HL-60 (cell line): ENCODE results near the gene CACNA1D.

ENCODE experiments used
- DNase-seq, 2 experiments: peaks; one replicate each; pipeline ENCODE4 v3.0.0-alpha.2; 2010 to 2020; ENCODE audit warnings: low read depth in 1 of 2, low spot score in 1 of 2
- H3K27ac ChIP-seq: fragments of 250-450 bp; sonication (Bioruptor Pico); replicated peaks from 2 replicates; pipeline ENCODE4 v1.5.1; 2020; ENCODE audit warnings: mild to moderate bottlenecking, moderate library complexity
- H3K27me3 ChIP-seq: fragments of 250-450 bp; sonication (Bioruptor Pico); 2 replicates; pipeline ENCODE4 v1.5.1; 2021; ENCODE audit warnings: mild to moderate bottlenecking, moderate library complexity; ENCODE audit not compliant: insufficient read depth, poor library complexity, severe bottlenecking
- H3K4me3 ChIP-seq: replicated peaks from 2 replicates; pipeline ENCODE4 v1.5.1; 2011; ENCODE audit warnings: mild to moderate bottlenecking, control low read depth, low read length; ENCODE audit not compliant: insufficient read depth
- CTCF ChIP-seq: IDR thresholded peaks from one replicate; pipeline ENCODE4 v1.5.1; 2011; ENCODE audit warnings: low read length, control low read depth, inconsistent platforms; ENCODE audit not compliant: insufficient read depth
- GABPA ChIP-seq: IDR thresholded peaks from 2 replicates; pipeline ENCODE4 v1.6.1; 2012; ENCODE audit warnings: low read depth
- POLR2AphosphoS5 ChIP-seq: IDR thresholded peaks from 2 replicates; pipeline ENCODE4 v1.6.1; 2012; ENCODE audit warnings: low read depth
- SPI1 ChIP-seq: IDR thresholded peaks from 2 replicates; pipeline ENCODE4 v1.6.1; 2012; ENCODE audit warnings: low read depth, mild to moderate bottlenecking, borderline replicate concordance
- TF ChIP-seq, protein P1 (sequence below): IDR thresholded peaks from 2 replicates; pipeline ENCODE4 v1.6.1; 2012; ENCODE audit warnings: low read depth; ENCODE audit not compliant: insufficient replicate concordance

CACNA1D gene

GRCh38 chr3:53842436-53843194 lies 348.2 kb downstream of the CACNA1D start:
- Histone ChIP-seq H3K27ac (no peak overlapping the region), H3K27me3 (peaks cover 22% of the 10 kb centered on the region), H3K4me3 (no peak overlapping the region)
- TF ChIP-seq GABPA (no peak), POLR2AphosphoS5 (no peak), CTCF (no peak), SPI1 (no peak)
- TF ChIP-seq, protein P1, sequence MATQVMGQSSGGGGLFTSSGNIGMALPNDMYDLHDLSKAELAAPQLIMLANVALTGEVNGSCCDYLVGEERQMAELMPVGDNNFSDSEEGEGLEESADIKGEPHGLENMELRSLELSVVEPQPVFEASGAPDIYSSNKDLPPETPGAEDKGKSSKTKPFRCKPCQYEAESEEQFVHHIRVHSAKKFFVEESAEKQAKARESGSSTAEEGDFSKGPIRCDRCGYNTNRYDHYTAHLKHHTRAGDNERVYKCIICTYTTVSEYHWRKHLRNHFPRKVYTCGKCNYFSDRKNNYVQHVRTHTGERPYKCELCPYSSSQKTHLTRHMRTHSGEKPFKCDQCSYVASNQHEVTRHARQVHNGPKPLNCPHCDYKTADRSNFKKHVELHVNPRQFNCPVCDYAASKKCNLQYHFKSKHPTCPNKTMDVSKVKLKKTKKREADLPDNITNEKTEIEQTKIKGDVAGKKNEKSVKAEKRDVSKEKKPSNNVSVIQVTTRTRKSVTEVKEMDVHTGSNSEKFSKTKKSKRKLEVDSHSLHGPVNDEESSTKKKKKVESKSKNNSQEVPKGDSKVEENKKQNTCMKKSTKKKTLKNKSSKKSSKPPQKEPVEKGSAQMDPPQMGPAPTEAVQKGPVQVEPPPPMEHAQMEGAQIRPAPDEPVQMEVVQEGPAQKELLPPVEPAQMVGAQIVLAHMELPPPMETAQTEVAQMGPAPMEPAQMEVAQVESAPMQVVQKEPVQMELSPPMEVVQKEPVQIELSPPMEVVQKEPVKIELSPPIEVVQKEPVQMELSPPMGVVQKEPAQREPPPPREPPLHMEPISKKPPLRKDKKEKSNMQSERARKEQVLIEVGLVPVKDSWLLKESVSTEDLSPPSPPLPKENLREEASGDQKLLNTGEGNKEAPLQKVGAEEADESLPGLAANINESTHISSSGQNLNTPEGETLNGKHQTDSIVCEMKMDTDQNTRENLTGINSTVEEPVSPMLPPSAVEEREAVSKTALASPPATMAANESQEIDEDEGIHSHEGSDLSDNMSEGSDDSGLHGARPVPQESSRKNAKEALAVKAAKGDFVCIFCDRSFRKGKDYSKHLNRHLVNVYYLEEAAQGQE = no peak
- DNase-seq = no peak

DNA sequence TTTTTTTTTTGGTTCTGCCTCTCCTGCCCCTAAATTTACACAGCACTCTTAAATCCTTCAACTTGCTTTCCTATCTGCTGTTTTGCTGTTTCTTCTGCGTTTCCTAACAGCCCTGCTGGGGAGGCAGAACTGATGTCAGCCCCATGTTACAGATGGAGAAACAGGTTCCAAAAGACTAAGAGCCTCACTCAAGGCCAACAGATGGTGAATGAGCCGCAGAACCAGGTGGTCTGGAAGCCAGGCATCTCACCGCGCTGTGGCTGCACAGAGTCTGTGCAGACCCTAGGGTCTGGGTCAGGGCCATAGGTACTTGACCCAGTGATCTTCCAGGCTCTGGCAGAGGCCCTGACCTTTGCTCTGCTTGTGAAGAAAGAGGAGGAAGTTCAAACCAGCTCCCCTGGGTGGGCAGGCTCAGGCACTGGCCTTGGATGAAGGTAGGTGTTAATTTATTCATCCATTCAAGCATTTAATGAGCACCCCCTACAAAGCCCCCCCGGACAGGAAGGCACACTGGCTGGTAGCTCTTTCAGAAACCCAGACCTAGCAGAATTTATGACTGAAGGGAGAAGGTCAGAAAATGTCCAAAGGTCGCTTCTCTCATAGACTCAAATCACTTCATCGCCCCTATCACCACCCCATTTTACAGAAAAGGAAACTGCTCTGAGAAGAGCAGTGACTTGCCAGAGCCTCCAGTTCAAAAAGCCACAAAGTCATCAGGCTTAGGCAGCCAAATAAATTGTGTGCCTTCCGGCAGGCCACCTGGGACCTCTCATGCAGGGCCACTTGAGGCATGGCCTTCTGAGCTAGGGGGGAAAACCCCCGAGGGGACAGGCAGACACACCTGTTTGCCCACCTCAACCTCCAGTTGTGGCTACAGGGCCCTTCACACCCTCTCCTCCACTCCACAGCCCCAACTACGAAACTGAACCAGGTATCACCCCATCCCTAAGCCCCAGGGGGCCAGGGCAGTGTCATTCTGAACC lies 349.1 kb downstream of the CACNA1D start:
- H3K27me3 ChIP-seq = peaks cover 23% of the 10 kb centered on the region
- no peak overlapping the region for H3K4me3 ChIP-seq
- H3K27ac ChIP-seq = no peak overlapping the region
- DNase-seq = no peak
- TF ChIP-seq SPI1 (no peak), GABPA (no peak), POLR2AphosphoS5 (no peak), CTCF (no peak)
- TF ChIP-seq, protein P1 = no peak

GRCh38 chr3:53844262-53845102 lies 350.1 kb downstream of the CACNA1D start:
- TF ChIP-seq, protein P1 = no peak
- peaks cover 26% of the 10 kb centered on the region for H3K27me3 ChIP-seq
- H3K4me3 ChIP-seq = no peak overlapping the region
- no peak overlapping the region for H3K27ac ChIP-seq
- DNase-seq = no peak
